Posterior vena cava (tissue), 2 donors: ENCODE results near the gene KCNK5. TPM values are rescaled to one million over a fixed set of nuclear protein-coding genes. Genes with fewer than 3 reads are reported as not detected.

Experiments
- DNase-seq: peaks from one replicate; pipeline ENCODE4 v3.0.0-alpha.2; 2020; ENCODE audit warnings: low spot score
- intact Hi-C, 2 donors: fragments of 100-400 bp; cut with DNase I; formaldehyde crosslinking; loops; one replicate each; pipeline versions ENCODE4 v1.14.1 to v1.14.2; 2022 to 2023
- total RNA-seq, 2 donors: library from RNA; stranded (reverse); fragmentation: NEBNext Ultra II Directional; extraction: Animal tissue kit (Norgen Biotek cat#: 25700); gene quantifications; one replicate each; pipeline ENCODE4 v1.2.1, GENCODE V29; 2021
- donor health status: DM: yes; HTN: yes; CAD: no.
- donor health status: DM: yes; HTN: yes; CAD: no.

Gene KCNK5
- total RNA-seq, 2 donors from 2014 or later: 0.76 to 2.1 TPM

DNA sequence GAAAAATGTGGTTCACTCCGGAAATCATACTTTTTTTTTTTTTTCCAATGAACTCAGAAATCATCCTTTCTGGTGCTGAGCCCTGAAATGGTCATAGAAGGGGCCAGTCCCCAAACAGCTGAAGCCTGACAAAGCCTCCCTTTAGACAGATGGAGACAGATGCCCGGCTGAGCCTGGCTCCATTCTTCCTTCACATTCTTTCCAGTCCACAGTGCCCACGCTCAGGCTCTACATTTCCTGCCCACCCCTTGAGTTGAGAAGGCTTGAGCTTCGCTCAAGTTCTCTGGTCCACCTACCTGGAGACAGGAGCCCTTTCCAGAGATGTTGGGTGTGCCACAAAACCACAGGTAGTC is 41.2 kb downstream of the KCNK5 start:
- intact Hi-C loops: no loop called here
- DNase-seq: no peak

DNA sequence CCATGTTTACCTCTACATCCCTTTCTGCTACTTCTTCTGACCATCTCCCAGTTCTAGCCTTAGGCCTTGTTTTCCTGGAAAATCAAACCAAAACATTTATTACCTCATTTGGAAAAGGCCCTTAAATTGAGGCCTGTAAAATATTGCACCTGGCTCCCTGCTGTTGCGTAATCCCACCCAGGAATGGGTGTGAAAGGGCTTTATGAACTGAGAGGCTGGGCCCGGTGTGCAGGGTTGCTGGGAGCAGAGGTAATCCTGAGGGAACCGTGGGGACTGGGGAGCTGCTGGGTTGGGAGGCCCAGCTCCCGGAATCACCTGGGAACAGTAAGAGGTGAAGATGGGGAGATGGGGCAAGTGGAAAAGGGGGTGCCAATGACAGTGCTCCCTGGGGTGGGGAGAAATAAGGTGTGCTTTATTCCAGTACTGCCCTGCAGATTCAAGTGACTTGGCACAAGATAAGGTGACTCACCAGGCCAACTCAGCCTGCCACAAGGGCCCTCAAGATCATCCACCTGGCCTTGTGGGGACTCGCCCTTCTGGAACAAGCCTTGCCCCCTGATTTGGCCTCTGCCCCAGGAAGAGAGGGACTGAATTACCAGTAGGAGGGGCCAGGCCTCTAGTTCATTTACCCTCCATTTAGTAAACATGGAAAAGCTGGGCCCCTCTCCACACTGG is 44.2 kb downstream of the KCNK5 start:
- peak; percentile 42 for DNase-seq
- intact Hi-C loops: loop anchor here in 1 of 2 donors (1.0 kb wide), 1 partner anchor 20 kb away; no protein-coding TSS in a partner anchor

DNA sequence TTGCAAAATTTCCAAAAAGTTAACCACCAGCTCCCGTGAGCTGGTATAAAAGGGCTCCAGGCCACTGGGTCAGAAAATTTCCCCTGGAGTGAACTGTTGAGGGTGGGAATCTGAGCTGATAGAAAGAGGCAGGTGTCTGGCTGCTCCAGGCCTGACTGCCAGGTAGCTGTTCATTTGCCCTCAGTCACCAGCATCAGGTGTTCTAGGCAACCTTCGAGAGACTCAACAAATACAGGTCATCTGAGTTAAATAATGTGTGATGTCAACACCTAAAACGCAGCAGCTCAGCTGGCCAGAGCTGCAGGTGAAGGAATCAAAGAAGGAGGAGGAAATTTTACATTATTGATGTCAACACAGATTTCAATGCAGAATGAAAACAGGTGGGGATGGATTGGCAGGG is 46.7 kb downstream of the KCNK5 start:
- intact Hi-C loops: no loop called here
- DNase-seq: no peak

DNA sequence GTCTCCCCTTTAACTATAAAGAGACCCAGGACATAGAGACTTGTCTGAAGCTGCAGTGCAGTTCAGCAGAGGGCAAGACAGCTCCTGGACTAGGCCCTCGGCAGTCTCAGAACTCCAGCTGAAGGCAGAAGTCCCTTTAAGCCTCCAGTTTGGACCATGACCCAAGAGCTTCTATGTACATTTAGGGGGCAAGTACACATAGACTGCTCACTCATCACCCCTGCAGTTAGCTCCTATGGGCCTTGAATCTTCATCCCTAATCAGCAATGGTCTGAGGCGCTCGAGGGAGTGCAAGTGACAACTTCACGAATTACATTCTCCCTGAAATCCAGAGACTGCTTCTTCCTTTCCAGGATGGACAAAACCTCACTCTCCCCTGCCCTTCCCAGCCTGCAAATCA is 47.4 kb downstream of the KCNK5 start:
- no peak for DNase-seq
- intact Hi-C loops: no loop called here

DNA sequence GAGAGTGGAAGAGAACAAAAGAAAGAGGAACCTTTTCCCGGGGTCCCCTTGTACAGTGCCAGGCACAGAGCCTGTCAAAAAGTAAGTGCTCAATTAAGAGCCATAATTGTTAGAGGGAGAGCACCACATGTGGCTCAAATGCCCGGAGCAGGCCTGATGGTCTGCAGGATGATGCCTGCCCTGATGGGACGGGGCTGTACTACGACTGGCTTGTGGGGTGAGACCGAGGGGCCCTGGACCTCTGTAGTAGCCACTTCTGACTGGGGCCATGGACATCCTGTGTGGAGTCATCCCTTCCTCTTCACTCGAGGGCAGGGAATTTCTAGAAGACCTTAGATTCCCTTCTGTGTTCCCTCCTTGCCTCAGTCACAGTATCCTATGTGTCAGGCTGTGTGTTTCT is 47.9 kb downstream of the KCNK5 start:
- peak; percentile 68 for DNase-seq
- intact Hi-C loops: no loop called here

DNA sequence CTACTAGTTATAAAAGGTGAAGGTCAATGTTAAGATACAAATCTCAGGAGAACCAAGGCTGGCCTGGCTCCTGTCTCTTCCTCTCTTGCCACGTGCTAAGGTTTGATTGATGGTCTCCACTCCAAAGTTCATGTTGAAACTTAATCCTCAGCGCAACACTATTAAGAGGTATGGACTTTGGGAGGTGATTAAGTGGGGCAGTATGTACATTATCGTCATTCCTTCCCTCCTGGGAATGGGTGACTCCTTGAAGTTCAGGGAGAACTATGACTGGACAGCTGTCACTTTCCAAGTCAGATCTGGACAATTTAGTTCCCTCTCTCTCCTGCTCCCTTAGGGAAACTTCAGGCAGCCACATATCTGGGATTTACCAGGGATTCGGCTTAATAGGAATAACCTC is 50.5 kb downstream of the KCNK5 start:
- no peak for DNase-seq
- intact Hi-C loops: no loop called here

DNA sequence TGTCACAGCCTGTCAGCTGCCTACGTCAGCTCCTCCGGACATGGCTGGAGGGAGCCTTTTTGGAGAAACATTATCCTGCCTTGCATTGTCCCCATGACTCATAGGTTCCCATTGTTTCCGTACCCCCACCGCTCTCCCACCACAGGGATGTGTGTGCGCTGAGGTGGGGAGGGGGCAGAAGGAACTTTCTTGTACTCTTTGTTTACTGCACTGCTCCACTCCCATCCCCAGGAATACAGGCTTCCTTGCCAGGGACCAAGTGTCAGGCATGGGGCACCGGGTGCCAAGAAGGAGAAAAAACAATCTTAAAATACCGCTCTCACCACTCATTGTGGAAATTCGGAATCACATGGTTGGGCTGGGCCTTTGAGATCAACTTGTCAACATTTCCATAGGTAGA is 51.0 kb downstream of the KCNK5 start:
- intact Hi-C loops: no loop called here
- DNase-seq: no peak

DNA sequence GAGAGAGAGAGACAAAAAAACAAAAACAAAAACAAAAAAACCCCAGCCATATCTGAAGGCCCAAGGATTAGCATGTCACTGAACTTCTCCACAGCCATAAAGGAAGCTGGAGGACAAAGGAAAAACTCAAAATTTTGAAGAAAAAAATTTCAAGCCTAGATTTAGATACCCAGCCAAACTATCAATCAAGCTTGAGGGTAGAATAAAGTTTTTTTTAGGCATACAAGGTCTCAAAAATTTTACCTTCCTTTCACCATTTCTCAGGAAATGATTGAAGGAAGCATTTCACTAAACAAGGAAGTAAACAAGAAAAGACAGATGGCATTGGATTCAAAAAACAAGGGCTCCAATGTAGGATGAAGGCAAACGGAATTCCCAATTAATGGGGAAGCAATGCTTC is 52.1 kb downstream of the KCNK5 start:
- no peak for DNase-seq
- intact Hi-C loops: no loop called here

DNA sequence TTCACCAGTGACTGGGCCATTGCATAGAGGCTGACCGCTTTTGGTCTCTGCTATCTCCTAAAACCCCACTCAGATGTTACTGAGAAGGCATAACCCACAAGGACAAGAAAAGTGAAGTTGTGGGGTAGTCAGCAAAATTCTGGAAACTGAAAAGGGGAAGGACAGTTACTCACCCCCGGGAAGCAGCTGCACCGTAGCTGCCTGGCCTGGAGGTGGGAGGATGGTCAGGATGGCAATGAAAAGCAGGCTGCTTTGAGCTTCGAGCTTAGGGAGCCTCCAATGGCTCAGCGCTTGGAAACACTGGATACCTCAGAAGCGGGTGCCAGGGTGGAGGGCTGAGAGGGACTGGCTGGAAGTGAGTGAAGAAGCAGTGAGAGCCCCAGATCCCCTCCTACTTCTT is 56.0 kb downstream of the KCNK5 start:
- intact Hi-C loops: no loop called here
- DNase-seq: no peak

DNA sequence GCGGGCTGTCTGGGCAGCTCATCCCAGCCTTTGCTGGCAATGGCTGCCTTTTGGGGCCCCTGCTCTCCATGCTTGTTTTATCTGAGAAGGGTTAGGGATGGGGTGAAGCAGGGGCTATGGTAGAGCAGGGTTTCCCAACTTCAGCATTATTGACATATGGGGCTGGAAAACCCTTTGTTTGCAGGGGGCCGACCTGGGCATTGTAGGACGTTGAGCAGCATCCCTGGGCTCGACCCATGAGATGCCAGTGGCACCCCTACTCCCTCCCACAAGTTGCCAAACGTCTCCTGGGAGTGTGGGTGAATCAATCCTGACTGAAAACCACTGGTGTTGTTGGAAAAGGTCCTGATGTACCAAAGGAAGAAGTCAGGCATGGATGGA is 56.9 kb downstream of the KCNK5 start:
- no peak for DNase-seq
- intact Hi-C loops: no loop called here

DNA sequence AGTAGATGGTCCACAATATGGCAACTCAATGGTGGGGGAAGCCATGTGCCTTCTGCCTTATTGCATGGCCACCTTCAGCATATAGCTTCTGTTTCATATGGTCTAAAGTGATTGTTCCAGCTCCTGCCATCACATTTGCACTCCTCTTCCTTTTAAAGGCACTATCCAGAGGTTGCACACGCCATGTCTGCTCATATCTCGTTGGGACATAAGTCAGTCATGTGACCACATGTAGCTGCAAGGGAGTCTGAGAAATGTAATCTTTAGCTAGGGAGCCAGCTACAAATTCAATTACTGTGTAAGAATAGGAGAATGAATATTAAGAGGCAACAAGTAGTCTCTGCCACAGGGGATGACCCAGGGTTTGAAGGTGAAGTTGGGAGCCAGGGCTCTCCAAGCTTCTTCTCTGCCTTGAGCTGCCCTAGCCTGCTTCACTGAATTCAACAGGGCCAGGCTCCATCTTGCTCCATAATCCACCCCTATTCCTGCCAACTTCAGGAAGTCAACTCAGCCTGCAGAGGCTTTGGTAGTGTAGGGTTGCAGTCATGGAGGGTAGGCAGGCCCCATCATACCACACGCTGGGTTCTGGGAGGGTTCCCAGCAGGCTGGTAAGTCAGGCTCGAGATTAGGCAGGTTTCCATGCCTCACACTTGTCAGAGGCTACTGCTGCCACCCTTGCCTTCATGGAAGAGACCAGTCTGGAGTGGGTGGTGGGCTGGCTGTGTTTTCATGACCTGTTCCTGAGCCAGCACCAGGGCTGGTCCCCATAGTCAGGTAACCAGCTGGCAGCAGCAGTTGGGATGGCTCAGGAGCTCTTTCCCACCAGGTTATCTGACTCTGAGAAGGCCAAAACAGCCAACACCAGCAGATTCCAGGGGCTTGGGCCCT is 57.5 kb downstream of the KCNK5 start:
- DNase-seq: no peak
- intact Hi-C loops: no loop called here

DNA sequence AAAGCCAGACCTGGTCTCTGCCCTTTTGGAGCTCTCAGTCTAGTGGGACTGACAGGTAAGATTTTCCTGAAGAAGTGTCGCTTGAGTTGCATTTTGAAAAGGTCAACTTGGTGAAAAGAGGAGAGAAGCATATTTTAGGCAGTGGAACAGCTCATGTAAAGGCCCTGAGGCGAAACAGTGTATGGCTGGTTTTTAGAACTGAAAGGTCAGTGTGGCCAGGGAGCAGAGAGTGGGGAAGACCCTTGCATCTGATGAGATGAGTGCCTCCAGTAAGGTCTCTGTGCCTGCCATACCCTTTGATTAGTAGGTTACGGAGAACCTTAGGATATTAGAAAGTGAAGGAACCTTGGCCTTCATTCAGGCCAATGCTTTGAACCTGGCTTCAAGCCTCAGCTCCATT is 58.4 kb downstream of the KCNK5 start:
- intact Hi-C loops: no loop called here
- no peak for DNase-seq

DNA sequence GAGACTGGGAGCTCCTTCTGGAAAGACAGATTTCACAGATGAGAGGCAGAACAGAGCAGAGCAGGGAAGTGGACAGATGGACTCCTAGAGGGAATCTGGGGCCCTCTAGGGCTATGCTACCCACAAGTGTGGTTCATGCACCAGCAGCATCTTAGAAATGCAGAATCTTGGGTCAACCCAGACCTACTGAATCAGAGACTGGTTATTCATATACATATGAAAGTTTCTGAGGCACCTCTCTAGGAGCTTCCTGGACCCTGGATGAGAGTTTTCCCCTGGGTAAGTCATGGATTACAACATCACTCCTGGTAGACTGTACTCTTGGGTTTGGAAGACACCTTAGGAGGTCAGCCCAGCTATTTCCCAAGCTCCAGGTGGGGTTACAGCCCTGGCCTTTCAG is 58.9 kb downstream of the KCNK5 start:
- no peak for DNase-seq
- intact Hi-C loops: no loop called here

DNA sequence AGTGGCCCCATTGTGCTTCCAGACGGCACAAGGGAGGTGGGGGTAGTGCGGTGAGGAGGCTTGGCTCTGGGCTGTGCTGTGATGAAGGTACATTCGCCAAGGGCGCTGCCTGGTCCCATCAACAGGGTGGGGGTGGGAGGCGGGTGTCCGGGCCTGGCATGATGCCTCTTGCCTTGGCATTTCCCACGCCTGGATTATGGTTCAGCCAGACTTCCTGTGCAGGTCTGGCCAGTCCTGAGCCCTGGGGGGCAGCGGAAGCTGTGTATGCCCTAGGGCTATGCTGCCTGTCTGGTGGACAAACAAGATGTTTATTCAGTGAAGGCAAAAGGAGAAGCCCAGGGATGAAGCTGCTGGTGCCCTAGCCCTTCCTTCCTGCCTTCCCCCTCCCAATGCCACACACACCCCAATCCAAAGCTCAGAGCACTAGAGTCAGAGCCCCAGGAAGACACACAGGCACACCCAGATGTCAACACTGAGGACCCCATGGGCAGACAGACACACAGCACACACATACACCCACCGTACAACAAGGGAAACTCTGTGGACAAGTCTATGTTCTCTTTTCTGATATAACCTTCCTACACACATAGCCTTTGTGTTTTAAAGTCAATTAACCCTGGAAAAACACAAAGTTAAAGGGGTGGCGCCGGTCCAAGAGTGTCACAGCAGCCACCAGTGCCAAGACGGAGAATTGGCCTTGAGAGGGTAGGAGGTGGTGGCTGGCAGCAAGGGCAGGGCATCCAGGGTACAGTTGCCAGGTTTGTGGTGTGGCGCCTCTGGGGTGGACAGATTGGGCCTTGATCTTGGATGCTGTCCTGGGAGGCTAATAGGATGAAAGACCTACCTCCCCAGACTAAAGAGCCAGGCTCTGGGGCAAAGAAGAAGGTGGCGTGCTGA is 59.6 kb downstream of the KCNK5 start:
- no peak for DNase-seq
- intact Hi-C loops: loop anchor here in 1 of 2 donors (2.0 kb wide), 1 partner anchor 135 kb away; no protein-coding TSS in a partner anchor

DNA sequence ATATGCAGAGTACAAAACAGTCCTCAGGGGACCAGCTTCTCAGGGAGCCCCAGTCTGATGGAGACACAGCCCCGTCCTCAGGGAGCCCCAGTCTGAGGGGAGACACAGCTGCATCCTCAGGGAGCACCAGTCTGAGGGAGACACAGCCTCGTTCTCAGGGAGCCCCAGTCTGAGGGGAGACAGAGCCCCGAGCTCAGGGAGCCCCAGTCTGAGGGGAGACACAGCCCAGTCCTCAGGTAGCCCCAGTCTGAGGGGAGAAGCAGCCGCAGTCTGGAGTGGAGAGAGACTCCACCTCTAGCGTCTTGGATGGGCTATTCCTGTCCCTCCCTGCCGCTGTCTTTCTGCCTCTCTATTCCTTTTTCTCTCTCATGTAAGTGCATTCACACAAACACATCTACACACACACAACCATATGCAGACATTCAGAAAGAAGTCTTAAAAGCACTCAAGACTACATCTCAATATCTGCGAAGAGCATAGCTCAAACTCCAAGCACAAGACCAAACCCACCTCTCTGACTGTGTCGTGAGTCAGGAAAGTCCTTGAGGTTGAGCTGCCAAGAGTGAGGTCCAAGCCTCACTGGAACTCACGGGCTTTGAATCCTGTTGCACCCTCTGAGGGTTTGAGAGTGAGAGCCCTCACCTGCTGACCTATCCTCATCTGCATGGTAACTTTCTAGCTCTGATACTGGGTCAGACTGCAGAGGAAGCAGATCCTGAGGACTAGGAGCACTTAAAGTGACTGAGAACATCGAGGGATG is 61.2 kb downstream of the KCNK5 start:
- intact Hi-C loops: loop anchor here (2.0 kb wide), 2 partner anchors 135 to 137 kb away; no protein-coding TSS in a partner anchor
- no peak for DNase-seq

DNA sequence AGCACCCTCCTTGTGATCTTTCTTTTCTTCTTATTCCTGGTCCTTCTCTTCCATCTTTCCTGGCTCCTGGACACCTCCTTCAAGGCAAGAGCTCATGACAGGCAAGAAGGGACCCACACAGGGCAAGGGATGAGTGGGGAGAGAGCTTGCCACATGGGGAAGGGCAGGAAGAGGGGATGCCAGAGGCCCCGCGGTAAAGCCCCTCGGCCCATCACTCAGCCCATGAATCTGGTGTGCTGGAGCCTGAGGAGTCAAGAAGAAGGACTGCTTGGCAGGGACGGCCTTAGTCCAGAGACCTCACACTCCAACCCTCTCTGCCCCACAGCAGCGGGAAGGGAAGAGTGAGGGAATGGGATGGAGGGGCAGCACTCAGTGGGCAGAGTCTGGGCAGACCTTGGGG is 62.0 kb downstream of the KCNK5 start:
- no peak for DNase-seq
- intact Hi-C loops: loop anchor here in 1 of 2 donors (2.0 kb wide), 1 partner anchor 135 kb away; no protein-coding TSS in a partner anchor

DNA sequence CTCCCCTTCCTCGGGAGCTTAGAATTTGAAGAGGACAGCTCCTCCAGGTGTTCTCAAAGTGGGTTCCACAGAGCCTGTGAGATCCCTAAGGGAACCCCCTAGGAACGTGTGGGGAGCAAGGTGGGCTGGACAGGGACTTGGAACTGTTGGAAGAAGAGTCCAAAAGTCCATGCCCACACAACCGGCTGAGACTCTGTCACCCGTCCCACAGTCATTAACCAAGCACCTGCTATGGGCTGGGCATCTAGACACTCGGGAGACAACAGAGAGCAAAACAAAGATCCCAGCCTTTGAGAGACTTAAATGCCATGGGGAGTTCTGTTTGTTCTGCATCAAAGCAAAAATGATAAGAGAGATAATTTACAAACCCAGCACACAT is 62.4 kb downstream of the KCNK5 start:
- no peak for DNase-seq
- intact Hi-C loops: loop anchor here in 1 of 2 donors (2.0 kb wide), 1 partner anchor 136 kb away; no protein-coding TSS in a partner anchor

DNA sequence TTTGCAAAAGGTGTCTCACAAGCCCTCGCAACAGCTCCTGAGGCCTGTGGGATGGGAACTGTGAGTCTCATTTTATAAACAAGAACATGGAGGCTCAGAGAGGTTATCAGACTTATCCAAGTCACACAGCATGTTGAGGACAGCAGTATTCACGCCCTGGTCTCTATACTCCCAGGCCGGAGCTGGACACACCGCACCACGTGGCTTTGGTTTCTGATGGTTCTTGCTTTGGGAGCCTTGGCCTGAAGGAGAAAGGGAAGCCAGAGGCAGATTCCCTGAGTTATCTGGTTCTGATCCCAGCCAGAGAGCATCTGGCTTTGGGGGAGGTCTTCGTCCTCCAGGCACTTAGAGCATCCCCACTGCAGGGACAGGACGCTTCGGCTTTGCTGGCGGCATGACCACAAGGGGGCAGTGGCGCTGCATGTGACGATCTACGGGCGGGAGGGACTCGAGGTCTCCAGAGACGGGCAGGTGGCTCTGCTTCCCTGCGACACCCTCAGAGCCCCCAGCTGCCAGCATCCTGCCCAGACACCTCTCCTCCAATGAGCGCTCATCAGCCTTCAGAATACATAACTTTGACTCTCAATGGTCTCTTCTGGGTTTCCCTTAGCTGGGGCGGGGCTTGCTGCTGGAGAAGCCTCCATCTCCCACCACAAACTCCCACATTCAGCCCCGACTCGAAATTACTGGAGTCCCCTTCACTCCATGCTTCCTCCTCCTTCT is 62.9 kb downstream of the KCNK5 start:
- intact Hi-C loops: loop anchor here in 1 of 2 donors (2.0 kb wide), 1 partner anchor 136 kb away; no protein-coding TSS in a partner anchor
- peak; percentile 94 for DNase-seq
